Measurements from ENCODE around the gene HEATR5B. TPM values are rescaled to one million over a fixed set of nuclear protein-coding genes. Genes with fewer than 3 reads are reported as not detected.

The HEATR5B gene
- total RNA-seq, 1 donor: 27.6 TPM

- TF ChIP-seq CTCF (IDR thresholded peaks at IDR 0.05; ENCODE audit: insufficient read depth, low read depth, low read length): no peak
- no peak for DNase-seq (ENCODE audit: low read depth)
- peak overlapping the region; percentile 85 for H3K4me3 ChIP-seq (ENCODE audit: low read depth, low read length)
Measured at GRCh38 chr2:36964496-36965058, 119.6 kb downstream of the HEATR5B start.

DNA sequence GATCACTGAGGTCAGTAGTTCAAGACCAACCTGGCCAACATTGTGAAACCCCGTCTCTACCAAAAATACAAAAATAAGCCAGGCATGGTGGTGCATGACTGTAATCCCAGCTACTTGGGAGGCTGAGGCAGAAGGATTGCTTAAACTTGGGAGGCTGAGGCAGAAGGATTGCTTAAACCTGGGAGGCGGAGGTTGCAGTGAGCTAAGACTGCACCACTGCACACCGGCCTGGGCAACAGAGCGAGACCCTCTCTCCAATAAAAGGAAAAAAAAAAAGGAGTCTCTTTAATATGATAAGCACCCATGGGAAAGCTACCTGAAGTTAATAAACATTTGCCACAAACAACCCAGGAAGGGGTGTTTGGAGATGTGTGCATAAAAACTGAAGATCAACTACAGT lies 120.4 kb downstream of the HEATR5B start:
- no peak overlapping the region for H3K4me3 ChIP-seq (ENCODE audit: low read depth, low read length)
- DNase-seq (ENCODE audit: low read depth): no peak

GRCh38 chr2:36963106-36963505 lies 121.1 kb downstream of the HEATR5B start:
- TF ChIP-seq CTCF (IDR thresholded peaks at IDR 0.05; ENCODE audit: insufficient read depth, low read depth, low read length): no peak
- no peak for DNase-seq (ENCODE audit: low read depth)
- no peak overlapping the region for H3K4me3 ChIP-seq (ENCODE audit: low read depth, low read length)

More for the DNA sequence above, 120.4 kb downstream of the HEATR5B start:
- no peak for TF ChIP-seq CTCF (IDR thresholded peaks at IDR 0.05; ENCODE audit: insufficient read depth, low read depth, low read length)

- no peak overlapping the region for H3K4me3 ChIP-seq (ENCODE audit: low read depth, low read length)
- no peak for DNase-seq (ENCODE audit: low read depth)
- no peak for TF ChIP-seq CTCF (IDR thresholded peaks at IDR 0.05; ENCODE audit: insufficient read depth, low read depth, low read length)
Measured at GRCh38 chr2:36960773-36961172, 123.4 kb downstream of the HEATR5B start.

DNA sequence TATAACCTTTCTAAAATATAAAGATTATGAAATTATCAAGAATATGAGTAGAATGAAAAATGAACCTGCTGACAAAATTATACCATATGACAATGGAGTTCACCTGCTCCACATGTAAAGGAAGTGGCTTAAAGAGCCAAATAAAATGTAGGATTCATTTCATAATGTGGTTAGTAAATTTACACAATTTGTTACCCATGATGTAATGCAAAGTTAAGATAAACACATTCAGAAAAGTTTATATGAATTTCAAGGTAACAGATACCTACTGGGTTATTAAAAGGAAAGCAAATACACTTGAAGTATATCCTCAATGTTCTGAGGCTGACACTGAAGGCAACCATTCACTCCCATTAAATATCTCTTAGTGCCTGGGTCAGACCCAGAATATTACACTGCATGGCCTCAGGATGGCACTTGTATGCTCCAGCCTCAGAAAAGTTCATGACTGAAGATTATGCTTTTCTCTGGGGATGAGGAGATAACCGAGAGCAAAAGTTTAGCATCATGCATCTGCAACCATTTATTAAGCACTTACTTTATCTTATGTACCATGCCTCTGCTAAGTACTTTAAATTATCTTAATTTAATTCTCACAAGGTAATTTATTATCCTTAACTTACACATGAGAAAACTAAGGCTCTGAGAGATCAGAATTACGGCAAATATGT lies 124.0 kb downstream of the HEATR5B start:
- H3K4me3 ChIP-seq (ENCODE audit: low read depth, low read length): no peak overlapping the region
- no peak for TF ChIP-seq CTCF (IDR thresholded peaks at IDR 0.05; ENCODE audit: insufficient read depth, low read depth, low read length)
- no peak for DNase-seq (ENCODE audit: low read depth)

DNA sequence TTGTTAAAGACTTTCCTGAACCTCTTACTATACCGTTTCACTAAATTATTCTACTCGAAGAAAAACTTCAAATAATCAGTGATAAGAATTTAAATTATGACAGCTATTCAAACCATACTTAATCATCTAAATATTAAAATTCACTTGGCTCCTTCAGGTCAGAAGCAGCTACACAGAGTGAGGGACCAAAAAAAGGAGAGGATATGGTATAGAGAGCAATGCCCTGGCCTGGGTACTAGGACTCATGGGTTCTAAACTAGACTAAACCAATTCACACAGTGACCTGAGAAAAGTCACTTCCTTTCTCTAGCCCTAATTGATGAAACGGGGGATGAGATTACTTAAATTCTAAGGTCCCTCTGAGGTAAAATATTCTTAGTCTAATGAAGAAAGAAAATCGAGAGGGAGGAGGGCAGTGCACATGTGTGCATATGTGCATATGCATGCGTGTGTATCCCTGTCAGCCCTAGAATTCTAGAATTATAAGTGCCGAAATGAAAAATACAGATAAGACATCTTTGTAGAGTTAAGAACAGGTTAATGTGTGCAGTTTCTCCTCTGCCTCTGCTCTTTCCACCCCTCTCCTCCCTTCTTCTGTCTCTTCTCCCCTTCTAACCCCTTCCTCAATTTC lies 129.1 kb downstream of the HEATR5B start:
- no peak overlapping the region for H3K4me3 ChIP-seq (ENCODE audit: low read depth, low read length)
- DNase-seq (ENCODE audit: low read depth): no peak
- TF ChIP-seq CTCF (IDR thresholded peaks at IDR 0.05; ENCODE audit: insufficient read depth, low read depth, low read length): no peak

All from fibroblast of villous mesenchyme (primary cell).